ENCODE results near the gene BCAT1. TPM values are rescaled to one million over a fixed set of nuclear protein-coding genes. Genes with fewer than 3 reads are reported as not detected.

BCAT1 gene
- total and polyA plus RNA-seq, 2 experiments from 2014 or later, result 46.4 to 72.8 TPM

DNA sequence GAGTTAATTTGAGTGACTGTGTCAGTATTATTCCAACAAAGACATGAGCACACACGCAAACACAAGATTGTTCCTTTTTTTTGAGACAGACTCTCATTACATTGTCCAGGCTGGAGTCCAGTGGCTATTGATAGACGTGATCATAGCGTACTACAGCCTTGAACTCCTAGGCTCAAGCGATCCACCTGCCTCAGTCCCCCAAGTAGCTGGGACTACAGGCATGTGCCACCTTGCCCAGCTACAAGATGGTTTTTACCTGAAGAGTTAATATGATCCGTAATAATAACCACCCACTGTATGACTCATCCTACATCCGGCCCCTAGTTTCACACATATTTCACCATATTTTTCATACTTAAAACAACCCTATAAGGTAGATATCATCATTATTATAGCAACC lies 26.8 kb downstream of the BCAT1 start:
- Histone ChIP-seq H3K9me2 (replicated peaks; ENCODE audit: insufficient read depth) (no peaks in the 10 kb centered on the region), H3K36me3 (replicated peaks; ENCODE audit: insufficient read depth, low read depth) (no peaks in the 10 kb centered on the region), H3K79me2 (peaks cover 47% of the 10 kb centered on the region), H3K4me2 (no peak overlapping the region), H2AFZ (no peak overlapping the region), H3K27me3 (no peaks in the 10 kb centered on the region), H3K9me3 (ENCODE audit: low read depth) (no peaks in the 10 kb centered on the region), H4K20me1 (ENCODE audit: insufficient read depth, poor library complexity, severe bottlenecking) (no peaks in the 10 kb centered on the region), H3K4me1 (ENCODE audit: insufficient read depth) (peaks cover 3% of the 10 kb centered on the region), H3K4me3 (no peak overlapping the region), H3K27ac (no peak overlapping the region)
- no peak for DNase-seq (ENCODE audit: low spot score)
- 88% methylated on average over 6 of the region's 6 CpGs for WGBS (ENCODE audit: low lambda C conversion rate, missing lambda C conversion rate)
- TF ChIP-seq EZH2phosphoT487 (IDR thresholded peaks at IDR 0.05; ENCODE audit: low read depth, severe bottlenecking, unreplicated experiment), result no peak
- TF ChIP-seq EZH2 (IDR thresholded peaks at IDR 0.05; ENCODE audit: borderline replicate concordance), result no peak
- TF ChIP-seq, protein P1, sequence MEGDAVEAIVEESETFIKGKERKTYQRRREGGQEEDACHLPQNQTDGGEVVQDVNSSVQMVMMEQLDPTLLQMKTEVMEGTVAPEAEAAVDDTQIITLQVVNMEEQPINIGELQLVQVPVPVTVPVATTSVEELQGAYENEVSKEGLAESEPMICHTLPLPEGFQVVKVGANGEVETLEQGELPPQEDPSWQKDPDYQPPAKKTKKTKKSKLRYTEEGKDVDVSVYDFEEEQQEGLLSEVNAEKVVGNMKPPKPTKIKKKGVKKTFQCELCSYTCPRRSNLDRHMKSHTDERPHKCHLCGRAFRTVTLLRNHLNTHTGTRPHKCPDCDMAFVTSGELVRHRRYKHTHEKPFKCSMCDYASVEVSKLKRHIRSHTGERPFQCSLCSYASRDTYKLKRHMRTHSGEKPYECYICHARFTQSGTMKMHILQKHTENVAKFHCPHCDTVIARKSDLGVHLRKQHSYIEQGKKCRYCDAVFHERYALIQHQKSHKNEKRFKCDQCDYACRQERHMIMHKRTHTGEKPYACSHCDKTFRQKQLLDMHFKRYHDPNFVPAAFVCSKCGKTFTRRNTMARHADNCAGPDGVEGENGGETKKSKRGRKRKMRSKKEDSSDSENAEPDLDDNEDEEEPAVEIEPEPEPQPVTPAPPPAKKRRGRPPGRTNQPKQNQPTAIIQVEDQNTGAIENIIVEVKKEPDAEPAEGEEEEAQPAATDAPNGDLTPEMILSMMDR (IDR thresholded peaks at IDR 0.05; ENCODE audit: poor library complexity), result no peak

DNA sequence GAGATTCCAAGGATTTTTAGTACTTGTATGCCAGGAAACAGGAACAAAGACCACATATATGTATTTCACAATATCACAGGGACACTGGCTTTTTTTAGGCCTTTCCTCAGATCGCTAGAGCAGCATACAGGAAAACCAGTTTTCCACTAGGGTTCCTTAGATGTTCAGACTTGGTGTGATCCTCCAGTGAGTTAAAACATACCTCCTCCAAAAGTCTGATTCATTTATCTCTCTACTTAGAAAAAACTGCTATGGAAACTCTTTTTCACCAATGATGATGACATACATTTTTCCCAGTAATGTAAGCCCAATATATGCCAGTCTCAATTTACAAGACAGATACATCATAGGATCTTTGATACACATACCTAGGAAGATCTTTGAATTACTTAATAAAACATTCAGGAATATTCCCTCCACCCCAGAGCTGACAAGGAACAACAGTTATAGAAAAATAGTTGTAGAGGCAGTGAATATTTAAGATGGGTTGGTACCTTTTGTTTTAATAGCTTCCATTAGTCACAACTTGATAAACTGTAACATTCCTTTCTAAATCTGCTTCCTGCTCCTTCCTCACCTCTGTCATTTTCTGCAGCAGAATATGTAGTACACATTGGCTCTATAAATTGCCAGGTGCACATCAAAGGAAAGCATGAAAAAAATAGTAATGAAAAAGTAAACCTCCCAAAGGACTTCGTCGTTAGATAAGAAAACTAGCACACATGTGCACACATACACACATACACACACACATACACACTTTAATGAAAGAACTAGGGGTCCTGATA lies 27.5 kb downstream of the BCAT1 start:
- no peaks in the 10 kb centered on the region for H4K20me1 ChIP-seq (ENCODE audit: insufficient read depth, poor library complexity, severe bottlenecking)
- TF ChIP-seq EZH2 (IDR thresholded peaks at IDR 0.05; ENCODE audit: borderline replicate concordance) (no peak), EZH2phosphoT487 (IDR thresholded peaks at IDR 0.05; ENCODE audit: low read depth, severe bottlenecking, unreplicated experiment) (no peak)
- TF ChIP-seq, protein P1 (IDR thresholded peaks at IDR 0.05; ENCODE audit: poor library complexity), result no peak
- 64% methylated on average over 3 of the region's 3 CpGs for WGBS (ENCODE audit: low lambda C conversion rate, missing lambda C conversion rate)
- no peaks in the 10 kb centered on the region for H3K9me3 ChIP-seq (ENCODE audit: low read depth)
- H2AFZ ChIP-seq, result no peak overlapping the region
- H3K9me2 ChIP-seq (replicated peaks; ENCODE audit: insufficient read depth), result no peaks in the 10 kb centered on the region
- H3K4me1 ChIP-seq (ENCODE audit: insufficient read depth), result peaks cover 3% of the 10 kb centered on the region
- H3K4me2 ChIP-seq, result no peak overlapping the region
- no peaks in the 10 kb centered on the region for H3K36me3 ChIP-seq (replicated peaks; ENCODE audit: insufficient read depth, low read depth)
- peak; percentile 9 for DNase-seq (ENCODE audit: low spot score)
- H3K27me3 ChIP-seq, result no peaks in the 10 kb centered on the region
- H3K4me3 ChIP-seq, result no peak overlapping the region
- peaks cover 44% of the 10 kb centered on the region for H3K79me2 ChIP-seq
- H3K27ac ChIP-seq, result no peak overlapping the region

DNA sequence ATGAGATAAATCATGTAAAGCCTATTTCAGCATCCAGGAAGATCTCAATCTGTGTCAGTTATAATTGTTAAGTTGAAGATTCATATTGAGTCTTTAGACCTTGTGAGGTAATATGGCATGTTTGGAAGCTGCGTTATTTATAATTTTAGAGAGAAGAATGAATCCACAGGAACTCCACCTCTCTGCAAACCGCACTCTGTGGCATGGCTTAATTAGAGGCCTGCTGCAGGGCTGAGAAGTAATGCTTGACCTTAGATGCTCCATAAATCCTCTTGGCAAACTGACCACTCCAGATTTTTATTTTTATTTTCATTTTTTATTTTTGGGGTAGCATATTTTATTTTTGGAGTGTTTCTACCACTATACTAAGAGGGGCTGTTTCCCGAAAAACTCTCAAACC lies 28.8 kb downstream of the BCAT1 start:
- Histone ChIP-seq H3K79me2 (peaks cover 43% of the 10 kb centered on the region), H3K9me2 (replicated peaks; ENCODE audit: insufficient read depth) (no peaks in the 10 kb centered on the region), H4K20me1 (ENCODE audit: insufficient read depth, poor library complexity, severe bottlenecking) (no peaks in the 10 kb centered on the region)

DNA sequence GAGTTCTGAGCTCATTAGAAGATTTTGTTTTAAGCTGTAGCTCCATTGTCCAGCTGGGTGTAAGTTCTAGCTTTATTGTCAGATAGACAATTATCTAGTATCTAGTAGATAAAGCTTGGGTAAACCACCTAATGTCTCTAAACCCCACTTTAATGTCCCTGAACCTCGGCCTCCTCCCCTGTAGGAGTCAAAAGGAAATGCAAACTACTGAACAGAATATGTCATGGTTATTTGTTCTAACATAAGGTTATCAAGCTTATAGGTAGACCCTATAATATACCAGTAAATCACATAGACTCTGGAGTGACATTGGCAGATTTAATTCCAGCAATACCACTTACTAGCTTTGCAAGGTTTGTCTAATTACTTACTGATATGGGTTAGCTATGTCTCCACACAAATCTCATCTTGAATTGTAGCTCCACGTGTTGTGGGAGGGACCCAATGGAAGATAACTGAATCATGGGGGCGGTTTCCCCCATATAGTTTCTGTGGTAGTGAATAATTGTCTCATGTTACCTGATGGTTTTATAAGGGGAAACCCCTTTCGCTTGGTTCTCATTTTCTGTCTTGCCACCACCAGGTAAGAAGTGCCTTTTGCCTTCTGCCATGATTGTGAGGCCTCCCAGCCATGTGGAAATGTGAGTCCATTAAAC lies 29.4 kb downstream of the BCAT1 start:
- Histone ChIP-seq H3K9me3 (ENCODE audit: low read depth) (no peaks in the 10 kb centered on the region), H3K27ac (no peak overlapping the region), H3K4me2 (no peak overlapping the region), H3K9me2 (replicated peaks; ENCODE audit: insufficient read depth) (no peaks in the 10 kb centered on the region), H3K4me3 (no peak overlapping the region), H3K79me2 (peaks cover 41% of the 10 kb centered on the region), H3K36me3 (replicated peaks; ENCODE audit: insufficient read depth, low read depth) (no peaks in the 10 kb centered on the region), H3K27me3 (no peaks in the 10 kb centered on the region), H3K4me1 (ENCODE audit: insufficient read depth) (peaks cover 3% of the 10 kb centered on the region), H2AFZ (no peak overlapping the region), H4K20me1 (ENCODE audit: insufficient read depth, poor library complexity, severe bottlenecking) (no peaks in the 10 kb centered on the region)
- TF ChIP-seq EZH2phosphoT487 (IDR thresholded peaks at IDR 0.05; ENCODE audit: low read depth, severe bottlenecking, unreplicated experiment) (no peak), EZH2 (IDR thresholded peaks at IDR 0.05; ENCODE audit: borderline replicate concordance) (no peak)
- TF ChIP-seq, protein P1 (IDR thresholded peaks at IDR 0.05; ENCODE audit: poor library complexity), result no peak
- DNase-seq (ENCODE audit: low spot score), result no peak
- WGBS (ENCODE audit: low lambda C conversion rate, missing lambda C conversion rate), result 69% methylated on average over 4 of the region's 4 CpGs

More for the DNA sequence above, 28.8 kb downstream of the BCAT1 start:
- H3K36me3 ChIP-seq (replicated peaks; ENCODE audit: insufficient read depth, low read depth), result no peaks in the 10 kb centered on the region
- H3K27me3 ChIP-seq, result no peaks in the 10 kb centered on the region
- H3K4me3 ChIP-seq, result no peak overlapping the region
- H2AFZ ChIP-seq, result no peak overlapping the region
- peaks cover 3% of the 10 kb centered on the region for H3K4me1 ChIP-seq (ENCODE audit: insufficient read depth)
- WGBS (ENCODE audit: low lambda C conversion rate, missing lambda C conversion rate), result 97% methylated on average over 3 of the region's 3 CpGs
- no peaks in the 10 kb centered on the region for H3K9me3 ChIP-seq (ENCODE audit: low read depth)
- TF ChIP-seq EZH2phosphoT487 (IDR thresholded peaks at IDR 0.05; ENCODE audit: low read depth, severe bottlenecking, unreplicated experiment) (no peak), EZH2 (IDR thresholded peaks at IDR 0.05; ENCODE audit: borderline replicate concordance) (no peak)
- H3K27ac ChIP-seq, result no peak overlapping the region
- no peak overlapping the region for H3K4me2 ChIP-seq
- DNase-seq (ENCODE audit: low spot score), result no peak

All from hepatocyte (in vitro differentiated cells).